Measurements from ENCODE around the gene SMARCB1.

DNA sequence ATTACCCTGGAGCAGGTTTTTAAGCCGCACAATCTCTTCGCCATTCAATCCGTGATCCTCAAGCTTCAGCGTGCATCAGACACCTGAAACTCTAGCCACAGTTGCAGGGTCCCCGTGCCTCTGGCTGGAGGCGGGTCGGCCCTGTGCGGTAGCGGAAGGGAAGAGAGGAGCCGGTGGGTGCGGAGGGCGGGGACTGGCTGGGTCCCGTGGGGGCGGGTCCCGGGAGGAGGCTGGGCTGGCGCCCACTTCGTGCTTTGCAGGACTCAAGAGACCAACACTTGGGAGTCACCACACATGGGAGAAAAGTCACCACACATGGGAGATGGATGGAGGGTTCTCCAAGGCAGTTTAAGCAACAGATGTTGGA, 23.2 kb upstream of the SMARCB1 start:
- TF ChIP-seq, protein P1, sequence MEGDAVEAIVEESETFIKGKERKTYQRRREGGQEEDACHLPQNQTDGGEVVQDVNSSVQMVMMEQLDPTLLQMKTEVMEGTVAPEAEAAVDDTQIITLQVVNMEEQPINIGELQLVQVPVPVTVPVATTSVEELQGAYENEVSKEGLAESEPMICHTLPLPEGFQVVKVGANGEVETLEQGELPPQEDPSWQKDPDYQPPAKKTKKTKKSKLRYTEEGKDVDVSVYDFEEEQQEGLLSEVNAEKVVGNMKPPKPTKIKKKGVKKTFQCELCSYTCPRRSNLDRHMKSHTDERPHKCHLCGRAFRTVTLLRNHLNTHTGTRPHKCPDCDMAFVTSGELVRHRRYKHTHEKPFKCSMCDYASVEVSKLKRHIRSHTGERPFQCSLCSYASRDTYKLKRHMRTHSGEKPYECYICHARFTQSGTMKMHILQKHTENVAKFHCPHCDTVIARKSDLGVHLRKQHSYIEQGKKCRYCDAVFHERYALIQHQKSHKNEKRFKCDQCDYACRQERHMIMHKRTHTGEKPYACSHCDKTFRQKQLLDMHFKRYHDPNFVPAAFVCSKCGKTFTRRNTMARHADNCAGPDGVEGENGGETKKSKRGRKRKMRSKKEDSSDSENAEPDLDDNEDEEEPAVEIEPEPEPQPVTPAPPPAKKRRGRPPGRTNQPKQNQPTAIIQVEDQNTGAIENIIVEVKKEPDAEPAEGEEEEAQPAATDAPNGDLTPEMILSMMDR (IDR thresholded peaks at IDR 0.05) = no peak
- TF ChIP-seq EZH2 (IDR thresholded peaks at IDR 0.05; ENCODE audit: borderline replicate concordance, insufficient read depth, low read depth, low read length, poor library complexity, severe bottlenecking) = no peak
